ENCODE results near the gene EIF5A2.
A peak's percentile ranks its signal among the peaks of the same experiment; 100 is the strongest.
"Not testable (repeated sequence)": the region's sequence is repeated elsewhere in the genome, so short reads cannot be mapped to it uniquely, and the experiment has no call there.

Gene EIF5A2

GRCh38 chr3:170896781-170897180, 11.7 kb downstream of the EIF5A2 start:
- H3K27me3 ChIP-seq (ENCODE audit: low read depth, low read length) = no peaks in the 10 kb centered on the region
- H3K36me3 ChIP-seq (ENCODE audit: control insufficient read depth in 1 of 2, insufficient read depth in 2 of 2, low read length in 2 of 2) = peaks cover 0 to 6% of the 10 kb centered on the region in 2 donors
- H3K4me1 ChIP-seq (ENCODE audit: control insufficient read depth in 1 of 2, insufficient read depth in 2 of 2, low read length in 2 of 2) = no peaks in the 10 kb centered on the region
- H3K4me3 ChIP-seq (ENCODE audit: low read depth in 1 of 2, low read length in 2 of 2) = no peak overlapping the region
- no peaks in the 10 kb centered on the region for H3K9me3 ChIP-seq (ENCODE audit: control insufficient read depth in 1 of 2, low read length in 2 of 2)
- H3K27ac ChIP-seq (ENCODE audit: low read length) = no peak overlapping the region

- H3K27ac ChIP-seq (ENCODE audit: low read length); H3K36me3 ChIP-seq (ENCODE audit: control insufficient read depth in 1 of 2, insufficient read depth in 2 of 2, low read length in 2 of 2); H3K9me3 ChIP-seq (ENCODE audit: control insufficient read depth in 1 of 2, low read length in 2 of 2); H3K4me3 ChIP-seq (ENCODE audit: low read depth in 1 of 2, low read length in 2 of 2); H3K27me3 ChIP-seq (ENCODE audit: low read depth, low read length); H3K4me1 ChIP-seq (ENCODE audit: control insufficient read depth in 1 of 2, insufficient read depth in 2 of 2, low read length in 2 of 2): not testable (repeated sequence)
Observed at GRCh38 chr3:170896333-170896732, 12.1 kb downstream of the EIF5A2 start.

- Histone ChIP-seq H3K4me3 (ENCODE audit: low read depth in 1 of 2, low read length in 2 of 2) (no peak overlapping the region), H3K4me1 (ENCODE audit: control insufficient read depth in 1 of 2, insufficient read depth in 2 of 2, low read length in 2 of 2) (no peaks in the 10 kb centered on the region), H3K27me3 (ENCODE audit: low read depth, low read length) (no peaks in the 10 kb centered on the region), H3K36me3 (ENCODE audit: control insufficient read depth in 1 of 2, insufficient read depth in 2 of 2, low read length in 2 of 2) (peaks cover 0 to 6% of the 10 kb centered on the region in 2 donors), H3K9me3 (ENCODE audit: control insufficient read depth in 1 of 2, low read length in 2 of 2) (no peaks in the 10 kb centered on the region), H3K27ac (ENCODE audit: low read length) (no peak overlapping the region)
Observed at GRCh38 chr3:170893895-170894294, 14.5 kb downstream of the EIF5A2 start.

GRCh38 chr3:170889630-170890029, 18.8 kb downstream of the EIF5A2 start:
- no peak overlapping the region for H3K4me3 ChIP-seq (ENCODE audit: low read depth in 1 of 2, low read length in 2 of 2)
- H3K27ac ChIP-seq (ENCODE audit: low read length) = no peak overlapping the region
- H3K36me3 ChIP-seq (ENCODE audit: control insufficient read depth in 1 of 2, insufficient read depth in 2 of 2, low read length in 2 of 2) = peaks cover 0 to 6% of the 10 kb centered on the region in 2 donors
- no peaks in the 10 kb centered on the region for H3K27me3 ChIP-seq (ENCODE audit: low read depth, low read length)
- H3K4me1 ChIP-seq (ENCODE audit: control insufficient read depth in 1 of 2, insufficient read depth in 2 of 2, low read length in 2 of 2) = no peaks in the 10 kb centered on the region
- no peaks in the 10 kb centered on the region for H3K9me3 ChIP-seq (ENCODE audit: control insufficient read depth in 1 of 2, low read length in 2 of 2)

GRCh38 chr3:170889132-170889531, 19.3 kb downstream of the EIF5A2 start:
- no peaks in the 10 kb centered on the region for H3K9me3 ChIP-seq (ENCODE audit: control insufficient read depth in 1 of 2, low read length in 2 of 2)
- H3K36me3 ChIP-seq (ENCODE audit: control insufficient read depth in 1 of 2, insufficient read depth in 2 of 2, low read length in 2 of 2) = peaks cover 0 to 5% of the 10 kb centered on the region in 2 donors
- no peaks in the 10 kb centered on the region for H3K27me3 ChIP-seq (ENCODE audit: low read depth, low read length)
- H3K4me3 ChIP-seq (ENCODE audit: low read depth in 1 of 2, low read length in 2 of 2) = no peak overlapping the region
- H3K27ac ChIP-seq (ENCODE audit: low read length) = no peak overlapping the region
- no peaks in the 10 kb centered on the region for H3K4me1 ChIP-seq (ENCODE audit: control insufficient read depth in 1 of 2, insufficient read depth in 2 of 2, low read length in 2 of 2)

GRCh38 chr3:170884109-170884930, 24.1 kb downstream of the EIF5A2 start:
- not testable (repeated sequence) for H3K4me1 ChIP-seq (ENCODE audit: control insufficient read depth in 1 of 2, insufficient read depth in 2 of 2, low read length in 2 of 2); H3K9me3 ChIP-seq (ENCODE audit: control insufficient read depth in 1 of 2, low read length in 2 of 2); H3K27ac ChIP-seq (ENCODE audit: low read length); H3K27me3 ChIP-seq (ENCODE audit: low read depth, low read length); H3K36me3 ChIP-seq (ENCODE audit: control insufficient read depth in 1 of 2, insufficient read depth in 2 of 2, low read length in 2 of 2); H3K4me3 ChIP-seq (ENCODE audit: low read depth in 1 of 2, low read length in 2 of 2)

GRCh38 chr3:170878688-170879087, 29.7 kb downstream of the EIF5A2 start:
- not testable (repeated sequence) for H3K27ac ChIP-seq (ENCODE audit: low read length); H3K4me3 ChIP-seq (ENCODE audit: low read depth in 1 of 2, low read length in 2 of 2); H3K4me1 ChIP-seq (ENCODE audit: control insufficient read depth in 1 of 2, insufficient read depth in 2 of 2, low read length in 2 of 2); H3K27me3 ChIP-seq (ENCODE audit: low read depth, low read length); H3K36me3 ChIP-seq (ENCODE audit: control insufficient read depth in 1 of 2, insufficient read depth in 2 of 2, low read length in 2 of 2); H3K9me3 ChIP-seq (ENCODE audit: control insufficient read depth in 1 of 2, low read length in 2 of 2)

- not testable (repeated sequence) for H3K4me1 ChIP-seq (ENCODE audit: control insufficient read depth in 1 of 2, insufficient read depth in 2 of 2, low read length in 2 of 2); H3K27ac ChIP-seq (ENCODE audit: low read length); H3K9me3 ChIP-seq (ENCODE audit: control insufficient read depth in 1 of 2, low read length in 2 of 2); H3K27me3 ChIP-seq (ENCODE audit: low read depth, low read length); H3K36me3 ChIP-seq (ENCODE audit: control insufficient read depth in 1 of 2, insufficient read depth in 2 of 2, low read length in 2 of 2); H3K4me3 ChIP-seq (ENCODE audit: low read depth in 1 of 2, low read length in 2 of 2)
Observed at GRCh38 chr3:170877311-170877710, 31.1 kb downstream of the EIF5A2 start.

GRCh38 chr3:170876537-170876936, 31.9 kb downstream of the EIF5A2 start:
- Histone ChIP-seq H3K27me3 (ENCODE audit: low read depth, low read length) (no peaks in the 10 kb centered on the region), H3K9me3 (ENCODE audit: control insufficient read depth in 1 of 2, low read length in 2 of 2) (no peaks in the 10 kb centered on the region), H3K27ac (ENCODE audit: low read length) (no peak overlapping the region), H3K36me3 (ENCODE audit: control insufficient read depth in 1 of 2, insufficient read depth in 2 of 2, low read length in 2 of 2) (no peaks in the 10 kb centered on the region), H3K4me1 (ENCODE audit: control insufficient read depth in 1 of 2, insufficient read depth in 2 of 2, low read length in 2 of 2) (no peaks in the 10 kb centered on the region), H3K4me3 (ENCODE audit: low read depth in 1 of 2, low read length in 2 of 2) (no peak overlapping the region)

GRCh38 chr3:170869645-170870593, 38.5 kb downstream of the EIF5A2 start, which contains the start of gene RPL22L1:
TSS of gene RPL22L1 (minus strand) at chr3:170870195. CDS start at chr3:170870167, 28 bp downstream.
- Histone ChIP-seq H3K4me3 (ENCODE audit: low read depth in 1 of 2, low read length in 2 of 2) (peak within 1 kb of the TSS; percentile 80 to 99), H3K9me3 (ENCODE audit: control insufficient read depth in 1 of 2, low read length in 2 of 2) (no peaks in the 10 kb centered on the region), H3K27me3 (ENCODE audit: low read depth, low read length) (no peaks in the 10 kb centered on the region), H3K27ac (ENCODE audit: low read length) (peak within 1 kb of the TSS; percentile 97), H3K36me3 (ENCODE audit: control insufficient read depth in 1 of 2, insufficient read depth in 2 of 2, low read length in 2 of 2) (peaks cover 28 to 29% of the 10 kb centered on the region in 2 donors), H3K4me1 (ENCODE audit: control insufficient read depth in 1 of 2, insufficient read depth in 2 of 2, low read length in 2 of 2) (peaks cover 12 to 15% of the 10 kb centered on the region in 2 donors)

- H3K4me1 ChIP-seq (ENCODE audit: control insufficient read depth in 1 of 2, insufficient read depth in 2 of 2, low read length in 2 of 2) = peaks cover 12 to 15% of the 10 kb centered on the region in 2 donors
- H3K27ac ChIP-seq (ENCODE audit: low read length) = peak overlapping the region; percentile 97
- no peaks in the 10 kb centered on the region for H3K27me3 ChIP-seq (ENCODE audit: low read depth, low read length)
- H3K4me3 ChIP-seq (ENCODE audit: low read depth in 1 of 2, low read length in 2 of 2) = peak overlapping the region; percentile 80 to 99
- H3K9me3 ChIP-seq (ENCODE audit: control insufficient read depth in 1 of 2, low read length in 2 of 2) = no peaks in the 10 kb centered on the region
- peaks cover 28 to 29% of the 10 kb centered on the region in 2 donors for H3K36me3 ChIP-seq (ENCODE audit: control insufficient read depth in 1 of 2, insufficient read depth in 2 of 2, low read length in 2 of 2)
Observed at GRCh38 chr3:170869239-170869590, 39.2 kb downstream of the EIF5A2 start.
